ENCODE results near the gene SULT1E1.

The SULT1E1 gene

GRCh38 chr4:69882150-69882549 lies 22.2 kb upstream of the SULT1E1 start:
- TF ChIP-seq HDGF (IDR thresholded peaks at IDR 0.05; ENCODE audit: borderline replicate concordance): no peak
- no peak for TF ChIP-seq PKNOX1 (IDR thresholded peaks at IDR 0.05)
- no peak for TF ChIP-seq CTBP1 (IDR thresholded peaks at IDR 0.05; ENCODE audit: borderline replicate concordance)
- no peak for TF ChIP-seq LEF1 (IDR thresholded peaks at IDR 0.05; ENCODE audit: borderline replicate concordance)
- TF ChIP-seq FOXM1 (IDR thresholded peaks at IDR 0.05; ENCODE audit: borderline replicate concordance): no peak
- no peak for TF ChIP-seq FOXA1 (IDR thresholded peaks at IDR 0.05)
- TF ChIP-seq ZNF384 (IDR thresholded peaks at IDR 0.05): no peak
- no peak for TF ChIP-seq SP1 (IDR thresholded peaks at IDR 0.05)
- no peak for TF ChIP-seq BHLHE40 (IDR thresholded peaks at IDR 0.05; ENCODE audit: borderline replicate concordance)
- TF ChIP-seq FOXK2 (IDR thresholded peaks at IDR 0.05): no peak
- TF ChIP-seq NFRKB (IDR thresholded peaks at IDR 0.05): no peak
- no peak for TF ChIP-seq ARNT (IDR thresholded peaks at IDR 0.05)
- CTCF ChIA-PET: no interaction called here
- POLR2A ChIA-PET: no interaction called here
- no peak for DNase-seq (ENCODE audit: extremely low spot score)

GRCh38 chr4:69881173-69881773 lies 21.3 kb upstream of the SULT1E1 start:
- TF ChIP-seq HDGF (IDR thresholded peaks at IDR 0.05; ENCODE audit: borderline replicate concordance) (no peak), L3MBTL2 (conservative IDR thresholded peaks at IDR 0.05) (no peak), FOXK2 (IDR thresholded peaks at IDR 0.05) (no peak), ZNF384 (IDR thresholded peaks at IDR 0.05) (no peak), PKNOX1 (IDR thresholded peaks at IDR 0.05) (no peak), TARDBP (IDR thresholded peaks at IDR 0.05) (no peak), ARNT (IDR thresholded peaks at IDR 0.05) (no peak), LEF1 (IDR thresholded peaks at IDR 0.05; ENCODE audit: borderline replicate concordance) (no peak)
- POLR2A ChIA-PET: no interaction called here
- peak; percentile 51 for DNase-seq (ENCODE audit: extremely low spot score)
- CTCF ChIA-PET: no interaction called here

- CTCF ChIA-PET: no interaction called here
- DNase-seq (ENCODE audit: extremely low spot score): no peak
- no peak for TF ChIP-seq ZNF384 (IDR thresholded peaks at IDR 0.05)
- no peak for TF ChIP-seq BHLHE40 (IDR thresholded peaks at IDR 0.05; ENCODE audit: borderline replicate concordance)
- TF ChIP-seq FOXM1 (IDR thresholded peaks at IDR 0.05; ENCODE audit: borderline replicate concordance): no peak
- TF ChIP-seq NFRKB (IDR thresholded peaks at IDR 0.05): no peak
- TF ChIP-seq SP1 (IDR thresholded peaks at IDR 0.05): no peak
- TF ChIP-seq SUZ12 (IDR thresholded peaks at IDR 0.05): no peak
- TF ChIP-seq ELF4 (IDR thresholded peaks at IDR 0.05): no peak
- TF ChIP-seq LEF1 (IDR thresholded peaks at IDR 0.05; ENCODE audit: borderline replicate concordance): no peak
- TF ChIP-seq PKNOX1 (IDR thresholded peaks at IDR 0.05): no peak
- TF ChIP-seq FOXK2 (IDR thresholded peaks at IDR 0.05): no peak
- POLR2A ChIA-PET: no interaction called here
Measured at GRCh38 chr4:69878250-69878649, 18.3 kb upstream of the SULT1E1 start.

- POLR2A ChIA-PET: no interaction called here
- DNase-seq (ENCODE audit: extremely low spot score): no peak
- CTCF ChIA-PET: no interaction called here
- no peak for TF ChIP-seq PKNOX1 (IDR thresholded peaks at IDR 0.05)
- no peak for TF ChIP-seq ARNT (IDR thresholded peaks at IDR 0.05)
- no peak for TF ChIP-seq SUZ12 (IDR thresholded peaks at IDR 0.05)
- no peak for TF ChIP-seq ELF4 (IDR thresholded peaks at IDR 0.05)
- TF ChIP-seq HDGF (IDR thresholded peaks at IDR 0.05; ENCODE audit: borderline replicate concordance): no peak
- TF ChIP-seq LEF1 (IDR thresholded peaks at IDR 0.05; ENCODE audit: borderline replicate concordance): no peak
- TF ChIP-seq FOXK2 (IDR thresholded peaks at IDR 0.05): no peak
- no peak for TF ChIP-seq L3MBTL2 (conservative IDR thresholded peaks at IDR 0.05)
Measured at GRCh38 chr4:69877453-69877852, 17.5 kb upstream of the SULT1E1 start.

GRCh38 chr4:69876071-69876470 lies 16.1 kb upstream of the SULT1E1 start:
- ChIA-PET CTCF (no interaction called here), POLR2A (no interaction called here)
- TF ChIP-seq SP1 (IDR thresholded peaks at IDR 0.05) (no peak), HDGF (IDR thresholded peaks at IDR 0.05; ENCODE audit: borderline replicate concordance) (no peak), ZNF384 (IDR thresholded peaks at IDR 0.05) (no peak), ARNT (IDR thresholded peaks at IDR 0.05) (no peak), PKNOX1 (IDR thresholded peaks at IDR 0.05) (no peak), SUZ12 (IDR thresholded peaks at IDR 0.05) (no peak), ELF4 (IDR thresholded peaks at IDR 0.05) (no peak), FOXK2 (IDR thresholded peaks at IDR 0.05) (no peak), FOXM1 (IDR thresholded peaks at IDR 0.05; ENCODE audit: borderline replicate concordance) (no peak), FOXA1 (IDR thresholded peaks at IDR 0.05) (no peak), L3MBTL2 (conservative IDR thresholded peaks at IDR 0.05) (no peak), CTBP1 (IDR thresholded peaks at IDR 0.05; ENCODE audit: borderline replicate concordance) (no peak), BHLHE40 (IDR thresholded peaks at IDR 0.05; ENCODE audit: borderline replicate concordance) (no peak), LEF1 (IDR thresholded peaks at IDR 0.05; ENCODE audit: borderline replicate concordance) (no peak), NFRKB (IDR thresholded peaks at IDR 0.05) (no peak), TARDBP (IDR thresholded peaks at IDR 0.05) (no peak)
- no peak for DNase-seq (ENCODE audit: extremely low spot score)

Measured in HEK293T (cell line).